Left kidney (tissue), 1 donor: ENCODE results near the gene GPR108. TPM values are rescaled to one million over a fixed set of nuclear protein-coding genes. Genes with fewer than 3 reads are reported as not detected.

Experiments
- polyA plus RNA-seq: library from polyadenylated mRNA; unstranded; fragments of 120-200 nt; gene quantifications from one replicate; pipeline ENCODE4 v1.2.1, GENCODE V29; 2013; ENCODE audit not compliant: insufficient read length

Gene GPR108
- polyA plus RNA-seq, 1 donor, result 62.3 TPM

Other genes with a start within 250 kb of the GPR108 start
- 27.6 TPM for gene TUBB4A, start 235.3 kb downstream of the GPR108 start, polyA plus RNA-seq
- 0.20 TPM for gene TNFSF9, start 206.6 kb downstream of the GPR108 start, polyA plus RNA-seq
- gene CD70, start 146.4 kb downstream of the GPR108 start, polyA plus RNA-seq, result not detected
- gene TNFSF14, start 67.4 kb downstream of the GPR108 start, polyA plus RNA-seq, result 0.07 TPM
- gene C3, start 16.9 kb downstream of the GPR108 start, polyA plus RNA-seq, result 19.4 TPM
- gene TRIP10, start 2.1 kb upstream of the GPR108 start, polyA plus RNA-seq, result 48.7 TPM
- gene SH2D3A, start 29.9 kb upstream of the GPR108 start, polyA plus RNA-seq, result 6.2 TPM
- 1.5 TPM for gene VAV1, start 35.1 kb upstream of the GPR108 start, polyA plus RNA-seq
- gene ADGRE1, start 150.0 kb upstream of the GPR108 start, polyA plus RNA-seq, result 0.05 TPM